OCI-LY3 (cell line): ENCODE measurements around the gene RNFT2.

ENCODE experiments used
- EZH2phosphoT487 ChIP-seq: fragments of 200-600 bp; shearing (Covaris generic); IDR thresholded peaks from 2 replicates; pipeline ENCODE4 v1.6.1; 2018; ENCODE audit warnings: antibody characterized with exemption, mixed run types, low read depth
- TF ChIP-seq, protein P1 (sequence below): fragments of 200-600, 300-600 bp; sonication (generic); IDR thresholded peaks from 2 replicates; pipeline ENCODE4 v1.5.1; 2014; ENCODE audit warnings: antibody characterized with exemption, low read length, low read depth

DNA sequence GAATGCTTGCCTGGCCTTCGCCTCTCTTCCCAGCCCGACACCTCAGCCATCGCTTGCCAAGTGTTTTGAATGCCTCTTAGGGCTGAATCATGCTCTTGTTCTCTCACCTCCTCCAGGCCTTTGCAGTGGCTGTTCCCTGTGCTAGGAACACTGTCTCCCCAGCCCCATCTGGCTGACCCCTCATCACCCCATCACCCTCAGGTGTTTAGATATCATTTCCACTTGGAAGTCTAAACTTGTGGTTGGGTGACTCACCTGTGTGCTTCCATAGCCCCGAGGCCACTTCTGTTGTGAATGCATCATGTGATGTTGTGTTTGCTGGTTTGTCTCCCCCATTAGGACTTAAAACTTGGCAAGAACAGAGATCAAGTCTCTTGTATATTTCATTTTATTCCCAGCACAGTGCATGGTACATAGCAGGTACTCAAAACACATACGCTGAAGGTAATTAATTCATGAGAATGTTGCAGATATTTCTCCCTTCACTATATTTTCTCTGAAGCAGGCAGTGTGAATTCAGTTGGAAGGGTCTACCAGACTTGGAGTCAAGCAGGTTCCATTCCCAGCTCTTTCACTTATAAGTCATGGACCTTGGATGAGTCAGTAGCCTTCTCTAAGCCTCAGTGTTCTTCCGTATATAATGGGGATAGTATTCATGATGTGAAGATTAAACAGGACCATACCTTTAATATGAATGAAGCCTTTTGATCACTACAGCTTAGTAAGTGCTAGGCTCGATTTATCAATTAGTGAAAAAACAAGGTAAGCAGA lies 75.3 kb downstream of the RNFT2 start:
- TF ChIP-seq, protein P1, sequence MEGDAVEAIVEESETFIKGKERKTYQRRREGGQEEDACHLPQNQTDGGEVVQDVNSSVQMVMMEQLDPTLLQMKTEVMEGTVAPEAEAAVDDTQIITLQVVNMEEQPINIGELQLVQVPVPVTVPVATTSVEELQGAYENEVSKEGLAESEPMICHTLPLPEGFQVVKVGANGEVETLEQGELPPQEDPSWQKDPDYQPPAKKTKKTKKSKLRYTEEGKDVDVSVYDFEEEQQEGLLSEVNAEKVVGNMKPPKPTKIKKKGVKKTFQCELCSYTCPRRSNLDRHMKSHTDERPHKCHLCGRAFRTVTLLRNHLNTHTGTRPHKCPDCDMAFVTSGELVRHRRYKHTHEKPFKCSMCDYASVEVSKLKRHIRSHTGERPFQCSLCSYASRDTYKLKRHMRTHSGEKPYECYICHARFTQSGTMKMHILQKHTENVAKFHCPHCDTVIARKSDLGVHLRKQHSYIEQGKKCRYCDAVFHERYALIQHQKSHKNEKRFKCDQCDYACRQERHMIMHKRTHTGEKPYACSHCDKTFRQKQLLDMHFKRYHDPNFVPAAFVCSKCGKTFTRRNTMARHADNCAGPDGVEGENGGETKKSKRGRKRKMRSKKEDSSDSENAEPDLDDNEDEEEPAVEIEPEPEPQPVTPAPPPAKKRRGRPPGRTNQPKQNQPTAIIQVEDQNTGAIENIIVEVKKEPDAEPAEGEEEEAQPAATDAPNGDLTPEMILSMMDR: no peak
- TF ChIP-seq EZH2phosphoT487: no peak
